Liver (tissue), 3 donors: ENCODE data around the gene NEBL.

Source experiments
- EGR1 ChIP-seq, 2 donors: IDR thresholded peaks; 2 replicates each; pipeline ENCODE4 v1.6.1; 2016 to 2018; ENCODE audit warnings: antibody characterized with exemption in 2 of 2, low read depth in 2 of 2
- GABPA ChIP-seq, 2 donors: IDR thresholded peaks in 1 of 2; conservative IDR thresholded peaks in 1 of 2; 2 replicates each; pipeline ENCODE4 v1.6.1; 2016; ENCODE audit warnings: antibody characterized with exemption in 2 of 2, mild to moderate bottlenecking in 1 of 2, moderate library complexity in 1 of 2
- RAD21 ChIP-seq, 2 donors: IDR thresholded peaks; 2 replicates each; pipeline ENCODE4 v1.6.1; 2016; ENCODE audit warnings: antibody characterized with exemption in 2 of 2, mild to moderate bottlenecking in 2 of 2
- RXRA ChIP-seq, 2 donors: IDR thresholded peaks; 2 replicates each; pipeline ENCODE4 v1.6.1; 2017 to 2018; ENCODE audit warnings: antibody characterized with exemption in 2 of 2, mild to moderate bottlenecking in 1 of 2
- SP1 ChIP-seq: IDR thresholded peaks from 2 replicates; pipeline ENCODE4 v1.6.1; 2018; ENCODE audit warnings: antibody characterized with exemption, mild to moderate bottlenecking
- TAF1 ChIP-seq: conservative IDR thresholded peaks from 2 replicates; pipeline ENCODE4 v1.6.1; 2016; ENCODE audit warnings: antibody characterized with exemption, mild to moderate bottlenecking
- TF ChIP-seq, protein P1 (sequence below): fragments of 150-350 bp; IDR thresholded peaks from 2 replicates; pipeline ENCODE4 v1.5.1; 2017; ENCODE audit warnings: improper control_type of control experiment, low read depth, low read length; ENCODE audit not compliant: missing input control
- TF ChIP-seq, protein P2 (sequence below): IDR thresholded peaks from 2 replicates; pipeline ENCODE4 v1.6.1; 2016; ENCODE audit warnings: antibody characterized with exemption
- TF ChIP-seq, protein P3 (sequence below): IDR thresholded peaks from 2 replicates; pipeline ENCODE4 v1.6.1; 2016; ENCODE audit warnings: antibody characterized with exemption, mild to moderate bottlenecking
- TF ChIP-seq, protein P4 (sequence below): IDR thresholded peaks from 2 replicates; pipeline ENCODE4 v1.6.1; 2016; ENCODE audit warnings: antibody characterized with exemption
- donor health status: healthy.
- donor health status: healthy.

DNA sequence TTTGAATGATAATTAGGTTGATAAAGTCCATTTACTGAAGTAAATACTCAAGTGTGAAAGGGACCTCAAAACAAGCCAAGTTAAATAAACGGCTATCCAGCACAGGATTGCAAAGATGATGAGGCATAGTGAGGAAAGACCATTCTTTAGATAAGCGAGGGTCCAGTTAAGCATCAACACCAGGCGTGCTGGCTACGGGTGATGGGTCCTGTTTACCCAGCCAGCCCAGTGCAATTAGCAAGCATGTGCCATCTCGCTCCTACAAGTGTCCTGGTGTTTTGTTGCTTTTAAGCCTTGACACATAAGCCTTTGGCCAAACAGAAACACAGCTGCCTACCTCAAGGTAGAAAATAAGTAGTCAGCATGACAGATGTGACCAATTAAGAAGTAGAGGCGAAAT is 7.1 kb downstream of the NEBL start:
- TF ChIP-seq, protein P1, sequence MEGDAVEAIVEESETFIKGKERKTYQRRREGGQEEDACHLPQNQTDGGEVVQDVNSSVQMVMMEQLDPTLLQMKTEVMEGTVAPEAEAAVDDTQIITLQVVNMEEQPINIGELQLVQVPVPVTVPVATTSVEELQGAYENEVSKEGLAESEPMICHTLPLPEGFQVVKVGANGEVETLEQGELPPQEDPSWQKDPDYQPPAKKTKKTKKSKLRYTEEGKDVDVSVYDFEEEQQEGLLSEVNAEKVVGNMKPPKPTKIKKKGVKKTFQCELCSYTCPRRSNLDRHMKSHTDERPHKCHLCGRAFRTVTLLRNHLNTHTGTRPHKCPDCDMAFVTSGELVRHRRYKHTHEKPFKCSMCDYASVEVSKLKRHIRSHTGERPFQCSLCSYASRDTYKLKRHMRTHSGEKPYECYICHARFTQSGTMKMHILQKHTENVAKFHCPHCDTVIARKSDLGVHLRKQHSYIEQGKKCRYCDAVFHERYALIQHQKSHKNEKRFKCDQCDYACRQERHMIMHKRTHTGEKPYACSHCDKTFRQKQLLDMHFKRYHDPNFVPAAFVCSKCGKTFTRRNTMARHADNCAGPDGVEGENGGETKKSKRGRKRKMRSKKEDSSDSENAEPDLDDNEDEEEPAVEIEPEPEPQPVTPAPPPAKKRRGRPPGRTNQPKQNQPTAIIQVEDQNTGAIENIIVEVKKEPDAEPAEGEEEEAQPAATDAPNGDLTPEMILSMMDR, result no peak
- TF ChIP-seq, protein P2, sequence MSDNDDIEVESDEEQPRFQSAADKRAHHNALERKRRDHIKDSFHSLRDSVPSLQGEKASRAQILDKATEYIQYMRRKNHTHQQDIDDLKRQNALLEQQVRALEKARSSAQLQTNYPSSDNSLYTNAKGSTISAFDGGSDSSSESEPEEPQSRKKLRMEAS, result no peak
- TF ChIP-seq, protein P3, sequence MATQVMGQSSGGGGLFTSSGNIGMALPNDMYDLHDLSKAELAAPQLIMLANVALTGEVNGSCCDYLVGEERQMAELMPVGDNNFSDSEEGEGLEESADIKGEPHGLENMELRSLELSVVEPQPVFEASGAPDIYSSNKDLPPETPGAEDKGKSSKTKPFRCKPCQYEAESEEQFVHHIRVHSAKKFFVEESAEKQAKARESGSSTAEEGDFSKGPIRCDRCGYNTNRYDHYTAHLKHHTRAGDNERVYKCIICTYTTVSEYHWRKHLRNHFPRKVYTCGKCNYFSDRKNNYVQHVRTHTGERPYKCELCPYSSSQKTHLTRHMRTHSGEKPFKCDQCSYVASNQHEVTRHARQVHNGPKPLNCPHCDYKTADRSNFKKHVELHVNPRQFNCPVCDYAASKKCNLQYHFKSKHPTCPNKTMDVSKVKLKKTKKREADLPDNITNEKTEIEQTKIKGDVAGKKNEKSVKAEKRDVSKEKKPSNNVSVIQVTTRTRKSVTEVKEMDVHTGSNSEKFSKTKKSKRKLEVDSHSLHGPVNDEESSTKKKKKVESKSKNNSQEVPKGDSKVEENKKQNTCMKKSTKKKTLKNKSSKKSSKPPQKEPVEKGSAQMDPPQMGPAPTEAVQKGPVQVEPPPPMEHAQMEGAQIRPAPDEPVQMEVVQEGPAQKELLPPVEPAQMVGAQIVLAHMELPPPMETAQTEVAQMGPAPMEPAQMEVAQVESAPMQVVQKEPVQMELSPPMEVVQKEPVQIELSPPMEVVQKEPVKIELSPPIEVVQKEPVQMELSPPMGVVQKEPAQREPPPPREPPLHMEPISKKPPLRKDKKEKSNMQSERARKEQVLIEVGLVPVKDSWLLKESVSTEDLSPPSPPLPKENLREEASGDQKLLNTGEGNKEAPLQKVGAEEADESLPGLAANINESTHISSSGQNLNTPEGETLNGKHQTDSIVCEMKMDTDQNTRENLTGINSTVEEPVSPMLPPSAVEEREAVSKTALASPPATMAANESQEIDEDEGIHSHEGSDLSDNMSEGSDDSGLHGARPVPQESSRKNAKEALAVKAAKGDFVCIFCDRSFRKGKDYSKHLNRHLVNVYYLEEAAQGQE, result no peak
- TF ChIP-seq, protein P4, sequence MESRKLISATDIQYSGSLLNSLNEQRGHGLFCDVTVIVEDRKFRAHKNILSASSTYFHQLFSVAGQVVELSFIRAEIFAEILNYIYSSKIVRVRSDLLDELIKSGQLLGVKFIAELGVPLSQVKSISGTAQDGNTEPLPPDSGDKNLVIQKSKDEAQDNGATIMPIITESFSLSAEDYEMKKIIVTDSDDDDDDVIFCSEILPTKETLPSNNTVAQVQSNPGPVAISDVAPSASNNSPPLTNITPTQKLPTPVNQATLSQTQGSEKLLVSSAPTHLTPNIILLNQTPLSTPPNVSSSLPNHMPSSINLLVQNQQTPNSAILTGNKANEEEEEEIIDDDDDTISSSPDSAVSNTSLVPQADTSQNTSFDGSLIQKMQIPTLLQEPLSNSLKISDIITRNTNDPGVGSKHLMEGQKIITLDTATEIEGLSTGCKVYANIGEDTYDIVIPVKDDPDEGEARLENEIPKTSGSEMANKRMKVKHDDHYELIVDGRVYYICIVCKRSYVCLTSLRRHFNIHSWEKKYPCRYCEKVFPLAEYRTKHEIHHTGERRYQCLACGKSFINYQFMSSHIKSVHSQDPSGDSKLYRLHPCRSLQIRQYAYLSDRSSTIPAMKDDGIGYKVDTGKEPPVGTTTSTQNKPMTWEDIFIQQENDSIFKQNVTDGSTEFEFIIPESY, result no peak
- no peak for TF ChIP-seq SP1
- TF ChIP-seq RAD21 (IDR thresholded peaks at IDR 0.05), result no peak
- TF ChIP-seq EGR1 (IDR thresholded peaks at IDR 0.05; ENCODE audit: low read depth in 2 of 2), result no peak
- no peak for TF ChIP-seq TAF1
- no peak for TF ChIP-seq GABPA (IDR thresholded peaks at IDR 0.05 in 1 of 2, conservative IDR thresholded peaks at IDR 0.05 in 1 of 2)
- TF ChIP-seq RXRA (IDR thresholded peaks at IDR 0.05), result no peak
